ENCODE measurements around the gene STN1. TPM values are rescaled to one million over a fixed set of nuclear protein-coding genes. Genes with fewer than 3 reads are reported as not detected.

The STN1 gene
- total and polyA plus RNA-seq, 10 of the 15 experiments (the other 5 are each of a cell fraction or from before 2014, with no cell fraction given) = 22.2 to 31.8 (median 28.5) TPM

DNA sequence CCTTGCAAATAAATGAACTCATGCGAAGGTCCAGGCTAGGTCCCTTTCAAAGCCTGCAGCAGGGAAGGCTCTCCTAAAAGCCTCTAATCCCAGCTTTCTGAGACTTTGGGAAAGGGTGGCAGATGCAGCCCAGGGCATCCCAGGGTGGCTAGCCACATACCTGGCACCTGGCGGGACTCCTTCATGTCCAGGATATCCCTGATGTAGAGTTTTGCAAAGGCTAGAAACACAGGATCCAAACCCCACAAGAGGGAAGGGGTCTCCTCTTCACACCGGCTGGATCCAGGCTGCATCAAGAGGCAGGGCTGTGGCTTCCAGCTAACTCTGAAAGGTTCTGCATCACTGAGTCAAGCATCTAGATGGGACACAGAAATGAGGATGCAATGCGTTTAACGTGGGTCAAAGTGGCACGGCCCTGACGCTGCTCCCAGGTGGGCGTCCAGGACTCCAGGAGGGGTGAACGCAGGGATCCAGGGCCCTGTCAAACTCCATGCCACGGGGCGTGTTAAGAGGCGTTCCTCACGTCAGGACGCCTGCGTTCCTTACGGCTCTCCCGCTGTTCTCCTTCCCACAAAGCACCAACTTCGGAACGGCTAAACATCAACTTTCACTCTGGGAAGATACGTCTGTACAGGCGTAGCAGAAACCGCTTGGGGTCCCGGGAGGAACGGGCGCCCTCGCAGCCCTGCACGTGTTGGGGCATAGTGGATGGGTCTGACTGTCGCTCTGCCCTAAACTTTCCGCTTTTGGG lies 507 bp downstream of the STN1 start (continued):
- TF ChIP-seq MXI1 (IDR thresholded peaks at IDR 0.05; ENCODE audit: low read depth, low read length) (peak; percentile 93), CEBPB (IDR thresholded peaks at IDR 0.05; ENCODE audit: borderline replicate concordance in 1 of 2, low read depth in 2 of 2, low read length in 2 of 2) (0 out of 4 replicates have a peak, but pooled peaks of 1 of the 2 experiments have one; percentile 3), NR2F1 (conservative IDR thresholded peaks at IDR 0.05) (peak; percentile 62; the same call in 1 of the 2 replicates), TCF3 (IDR thresholded peaks at IDR 0.05; ENCODE audit: borderline replicate concordance, insufficient read depth, low read depth, low read length) (no peak), SRF (IDR thresholded peaks at IDR 0.05; ENCODE audit: low read depth in 2 of 2, low read length in 2 of 2) (no peak)

DNA sequence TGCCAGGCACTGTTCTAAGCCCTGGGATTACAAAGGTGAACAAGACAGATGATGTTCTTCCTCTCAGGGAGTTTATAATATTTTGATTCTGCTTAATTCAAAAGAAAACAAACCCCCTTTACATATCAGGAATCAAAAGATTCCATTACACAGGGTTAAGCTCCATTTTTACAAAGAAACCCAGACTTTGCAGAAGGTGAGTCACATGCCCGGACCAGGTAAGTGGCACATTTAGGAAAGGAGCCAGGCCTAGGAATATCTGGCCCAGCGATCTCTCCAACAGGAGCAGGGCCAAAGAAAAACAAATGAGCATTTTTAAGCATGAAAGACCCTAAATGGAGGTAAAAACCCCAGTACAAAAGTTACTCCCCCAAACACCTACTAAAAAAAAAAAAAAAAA lies 1.1 kb downstream of the STN1 start:
- in situ Hi-C loops (cut with MboI) (no loop called here), intact Hi-C loops (cut with micrococcal nuclease; ENCODE audit: unreplicated experiment) (loop anchor here (5.0 to 10.0 kb wide), 3 partner anchors 50 to 418 kb away; partner anchors contain the start of genes ITPRIP, SFR1 and SLK)
- Histone ChIP-seq H3K9me3 (replicated peaks; ENCODE audit: control insufficient read depth, insufficient read depth, low read length) (peaks cover 6% of the 10 kb centered on the region), H3K27me3 (replicated peaks in 1 of 2; ENCODE audit: control insufficient read depth in 2 of 2, insufficient read depth in 2 of 2, low read length in 1 of 2) (no peaks in the 10 kb centered on the region), H3K36me3 (ENCODE audit: control insufficient read depth in 2 of 2, insufficient read depth in 2 of 2, low read length in 1 of 2) (no peaks in the 10 kb centered on the region), H4K20me1 (ENCODE audit: control insufficient read depth, insufficient read depth) (no peaks in the 10 kb centered on the region), H3K9ac (ENCODE audit: control insufficient read depth, insufficient read depth, low read length) (peak overlapping the region; percentile 89), H3K4me1 (ENCODE audit: control insufficient read depth, insufficient read depth, low read length) (peaks cover 10% of the 10 kb centered on the region), H2AFZ (ENCODE audit: control insufficient read depth, low read depth, low read length) (no peak overlapping the region), H3K4me2 (ENCODE audit: control insufficient read depth, insufficient read depth) (peak overlapping the region; percentile 83), H3K4me3 (peak overlapping the region; percentile 83), H3K27ac (ENCODE audit: control insufficient read depth, insufficient read depth) (peak overlapping the region; percentile 83), H3K79me2 (ENCODE audit: control insufficient read depth, insufficient read depth, low read length) (peaks cover 19% of the 10 kb centered on the region)
- ChIA-PET SMC1A (ENCODE audit: uncharacterized antibody, unreplicated experiment) (interaction anchor here (0.6 to 1.9 kb wide), 8 partner anchors 24 to 207 kb away, joined by 3 to 7 read pairs (median 4); partner anchors contain the start of gene SFR1), CTCF (interaction anchor here (0.6 kb wide), 1 partner anchor 30 kb away, joined by 3 read pairs; no protein-coding TSS in a partner anchor), RAD21 (ENCODE audit: unreplicated experiment) (interaction anchor here (1.1 to 2.5 kb wide), 3 partner anchors 9 to 206 kb away, joined by 3 to 8 read pairs (median 4); no protein-coding TSS in a partner anchor), POLR2A (interaction anchor here (0.6 to 3.3 kb wide), 8 partner anchors 7 to 434 kb away, joined by 3 to 10 read pairs (median 4); no protein-coding TSS in a partner anchor)
- 50% methylated on average over 2 of the region's 2 CpGs for WGBS (ENCODE audit: insufficient coverage, insufficient replicate concordance, low lambda C conversion rate, missing lambda C conversion rate)
- BruUV-seq (replicated peaks) = no TSS peak
- ATAC-seq = no peak
- no peak for FAIRE-seq
- DNase-seq (ENCODE audit: low read depth, low spot score) = no peak
- no peak for TF ChIP-seq BHLHE40 (IDR thresholded peaks at IDR 0.05; ENCODE audit: borderline replicate concordance in 1 of 2, low read depth in 2 of 2, low read length in 1 of 2)
- TF ChIP-seq NFXL1 (IDR thresholded peaks at IDR 0.05; ENCODE audit: borderline replicate concordance) = no peak
- TF ChIP-seq TAF1 (IDR thresholded peaks at IDR 0.05; ENCODE audit: borderline replicate concordance, low read depth, low read length) = no peak
- TF ChIP-seq MYB (IDR thresholded peaks at IDR 0.05; ENCODE audit: borderline replicate concordance, low read depth, low read length) = no peak
- TF ChIP-seq TARDBP (IDR thresholded peaks at IDR 0.05; ENCODE audit: borderline replicate concordance) = no peak
- TF ChIP-seq CBX3 (IDR thresholded peaks at IDR 0.05; ENCODE audit: borderline replicate concordance, low read depth) = no peak
- TF ChIP-seq JUND (IDR thresholded peaks at IDR 0.05; ENCODE audit: low read depth, low read length) = no peak
- TF ChIP-seq CBX5 (IDR thresholded peaks at IDR 0.05; ENCODE audit: low read depth) = no peak
- TF ChIP-seq HDGF (IDR thresholded peaks at IDR 0.05) = no peak
- no peak for TF ChIP-seq CHD4 (IDR thresholded peaks at IDR 0.05)
- TF ChIP-seq EZH2 (IDR thresholded peaks at IDR 0.05; ENCODE audit: borderline replicate concordance, control insufficient read depth, low read depth, low read length) = no peak
- TF ChIP-seq NRF1 (conservative IDR thresholded peaks at IDR 0.05; ENCODE audit: low read depth, low read length) = no peak
- TF ChIP-seq WRNIP1 (IDR thresholded peaks at IDR 0.05; ENCODE audit: borderline replicate concordance, low read depth, low read length) = no peak
- no peak for TF ChIP-seq IKZF1 (conservative IDR thresholded peaks at IDR 0.05)
- no peak for TF ChIP-seq REST (IDR thresholded peaks at IDR 0.05; ENCODE audit: low read depth, low read length)
- no peak for TF ChIP-seq NR2F1 (conservative IDR thresholded peaks at IDR 0.05)

All from GM12878 (cell line).